SK-N-MC (cell line): Measurements from ENCODE around the gene PHF14.
A peak's percentile ranks its signal among the peaks of the same experiment; 100 is the strongest.
"Not testable (repeated sequence)": the region's sequence is repeated elsewhere in the genome, so short reads cannot be mapped to it uniquely, and the experiment has no call there.

Source experiments
- DNase-seq: peaks from one replicate; pipeline ENCODE4 v3.0.0-alpha.2; 2011; ENCODE audit warnings: low read depth, low spot score
- H3K27ac ChIP-seq: fragments of 200-600 bp; sonication (generic); 2 replicates; pipeline ENCODE4 v1.5.1; 2016; ENCODE audit warnings: mixed run types
- H3K36me3 ChIP-seq: fragments of 200-600 bp; sonication (generic); 2 replicates; pipeline ENCODE4 v1.6.1; 2017; ENCODE audit warnings: antibody characterized with exemption, low read length, mixed read lengths; ENCODE audit not compliant: insufficient read depth
- H3K4me3 ChIP-seq: fragments of 200-600 bp; sonication (generic); 2 replicates; pipeline ENCODE4 v1.5.1; 2016
- H3K9ac ChIP-seq: fragments of 200-600 bp; sonication (generic); 2 replicates; pipeline ENCODE4 v1.8.0; 2017; ENCODE audit warnings: mixed run types, mixed read lengths; ENCODE audit not compliant: insufficient read length
- H3K9me3 ChIP-seq: fragments of 200-600 bp; sonication (generic); 2 replicates; pipeline ENCODE4 v1.6.1; 2017; ENCODE audit warnings: low read depth, mild to moderate bottlenecking, antibody characterized with exemption, low read length, moderate library complexity, mixed read lengths
- EZH2 ChIP-seq: fragments of 200-600 bp; sonication (generic); IDR thresholded peaks from one replicate; pipeline ENCODE4 v1.6.1; 2017; ENCODE audit warnings: antibody characterized with exemption
- FOXP2 ChIP-seq: optimal IDR thresholded peaks from 2 replicates; pipeline ENCODE3; 2011; ENCODE audit warnings: mild to moderate bottlenecking, moderate library complexity; ENCODE audit not compliant: insufficient read depth; ENCODE audit errors: extremely low read length, control extremely low read depth
- POLR2AphosphoS5 ChIP-seq: IDR thresholded peaks from 2 replicates; pipeline ENCODE4 v1.6.1; 2012; ENCODE audit warnings: mild to moderate bottlenecking, low read depth, low read length, borderline replicate concordance

PHF14 gene, protein sequence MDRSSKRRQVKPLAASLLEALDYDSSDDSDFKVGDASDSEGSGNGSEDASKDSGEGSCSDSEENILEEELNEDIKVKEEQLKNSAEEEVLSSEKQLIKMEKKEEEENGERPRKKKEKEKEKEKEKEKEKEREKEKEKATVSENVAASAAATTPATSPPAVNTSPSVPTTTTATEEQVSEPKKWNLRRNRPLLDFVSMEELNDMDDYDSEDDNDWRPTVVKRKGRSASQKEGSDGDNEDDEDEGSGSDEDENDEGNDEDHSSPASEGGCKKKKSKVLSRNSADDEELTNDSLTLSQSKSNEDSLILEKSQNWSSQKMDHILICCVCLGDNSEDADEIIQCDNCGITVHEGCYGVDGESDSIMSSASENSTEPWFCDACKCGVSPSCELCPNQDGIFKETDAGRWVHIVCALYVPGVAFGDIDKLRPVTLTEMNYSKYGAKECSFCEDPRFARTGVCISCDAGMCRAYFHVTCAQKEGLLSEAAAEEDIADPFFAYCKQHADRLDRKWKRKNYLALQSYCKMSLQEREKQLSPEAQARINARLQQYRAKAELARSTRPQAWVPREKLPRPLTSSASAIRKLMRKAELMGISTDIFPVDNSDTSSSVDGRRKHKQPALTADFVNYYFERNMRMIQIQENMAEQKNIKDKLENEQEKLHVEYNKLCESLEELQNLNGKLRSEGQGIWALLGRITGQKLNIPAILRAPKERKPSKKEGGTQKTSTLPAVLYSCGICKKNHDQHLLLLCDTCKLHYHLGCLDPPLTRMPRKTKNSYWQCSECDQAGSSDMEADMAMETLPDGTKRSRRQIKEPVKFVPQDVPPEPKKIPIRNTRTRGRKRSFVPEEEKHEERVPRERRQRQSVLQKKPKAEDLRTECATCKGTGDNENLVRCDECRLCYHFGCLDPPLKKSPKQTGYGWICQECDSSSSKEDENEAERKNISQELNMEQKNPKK

GRCh38 chr7:10973061-10973941 is at the start of gene PHF14:
Gene PHF14 (plus strand): TSS chr7:10973872. CDS start chr7:10974324, 452 bp downstream.
- Histone ChIP-seq H3K36me3 (peaks cover 30% of the 10 kb centered on the region), H3K27ac (peak within 1 kb of the TSS; percentile 90)
- peak; percentile 91 for DNase-seq

GRCh38 chr7:10924370-10924769 is 49.3 kb upstream of the PHF14 start:
- H3K27ac ChIP-seq = no peak overlapping the region
- H3K9ac ChIP-seq = no peak overlapping the region
- no peak for DNase-seq
- H3K4me3 ChIP-seq = no peak overlapping the region
- no peaks in the 10 kb centered on the region for H3K9me3 ChIP-seq
- no peak for TF ChIP-seq FOXP2
- TF ChIP-seq POLR2AphosphoS5 = no peak
- no peak for TF ChIP-seq EZH2
- no peaks in the 10 kb centered on the region for H3K36me3 ChIP-seq

More at GRCh38 chr7:10973061-10973941, at the start of gene PHF14:
- Histone ChIP-seq H3K9ac (peak within 1 kb of the TSS; percentile 99), H3K4me3 (peak within 1 kb of the TSS; percentile 98), H3K9me3 (no peaks in the 10 kb centered on the region; the same call in 1 of the 2 replicates)
- TF ChIP-seq POLR2AphosphoS5 = peak; percentile 99
- peak; percentile 44 for TF ChIP-seq FOXP2
- TF ChIP-seq EZH2 = no peak

- not testable (repeated sequence) for H3K4me3 ChIP-seq, DNase-seq, H3K9ac ChIP-seq, H3K27ac ChIP-seq, H3K9me3 ChIP-seq
- H3K36me3 ChIP-seq = peaks cover 23% of the 10 kb centered on the region
These were observed 45.5 kb upstream of the PHF14 start for GRCh38 chr7:10928203-10928602.

DNA sequence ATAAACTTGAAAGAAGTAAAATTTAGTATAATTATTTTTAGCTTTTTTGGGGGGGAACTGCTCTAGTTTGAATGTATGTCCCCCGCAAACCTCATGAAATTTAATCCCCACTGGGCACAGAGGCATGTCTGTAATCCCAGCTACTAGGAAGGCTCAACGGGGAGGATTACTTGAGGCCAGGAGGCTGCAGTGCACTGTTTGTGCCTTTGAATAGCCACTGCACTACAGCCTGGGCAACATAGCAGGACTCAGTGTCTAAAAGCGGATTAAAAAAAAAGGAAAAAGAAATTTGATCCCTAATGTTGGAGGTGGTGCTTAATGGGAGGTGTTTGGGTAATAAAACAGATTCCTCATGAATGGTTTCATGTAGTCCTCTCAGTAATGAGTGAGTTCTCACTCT is 43.1 kb upstream of the PHF14 start:
- no peak overlapping the region for H3K9ac ChIP-seq
- no peaks in the 10 kb centered on the region for H3K9me3 ChIP-seq
- no peak overlapping the region for H3K4me3 ChIP-seq
- H3K36me3 ChIP-seq = peaks cover 46% of the 10 kb centered on the region
- TF ChIP-seq POLR2AphosphoS5 (peak; percentile 65; the same call in 1 of the 2 replicates), EZH2 (no peak), FOXP2 (no peak)
- no peak for DNase-seq
- H3K27ac ChIP-seq = 0 out of 2 replicates have a peak overlapping the region, but pooled peaks have one; percentile 37

DNA sequence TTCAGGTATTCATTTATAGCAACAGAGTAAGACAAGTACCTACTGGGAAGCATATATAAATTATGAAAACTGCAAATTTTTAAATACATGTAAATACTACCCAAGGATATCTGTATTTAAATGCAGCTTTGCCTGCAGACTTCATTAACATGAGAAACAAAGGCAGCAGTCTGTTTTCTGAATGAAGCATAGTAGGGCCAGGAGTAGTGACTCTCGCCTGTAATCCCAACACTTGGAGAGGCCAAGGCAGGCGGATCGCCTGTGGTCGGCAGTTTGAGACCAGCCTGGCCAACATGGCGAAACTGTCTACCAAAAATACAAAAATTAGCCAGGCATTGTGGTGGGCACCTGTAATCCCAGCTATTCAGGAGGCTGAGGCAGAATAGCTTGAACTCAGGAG is 42.5 kb upstream of the PHF14 start:
- Histone ChIP-seq H3K27ac (peak overlapping the region; percentile 37; the same call in 1 of the 2 replicates), H3K36me3 (peaks cover 52% of the 10 kb centered on the region), H3K4me3 (no peak overlapping the region), H3K9me3 (no peaks in the 10 kb centered on the region), H3K9ac (no peak overlapping the region)
- DNase-seq = no peak
- TF ChIP-seq POLR2AphosphoS5 = no peak
- TF ChIP-seq FOXP2 = no peak
- TF ChIP-seq EZH2 = no peak

DNA sequence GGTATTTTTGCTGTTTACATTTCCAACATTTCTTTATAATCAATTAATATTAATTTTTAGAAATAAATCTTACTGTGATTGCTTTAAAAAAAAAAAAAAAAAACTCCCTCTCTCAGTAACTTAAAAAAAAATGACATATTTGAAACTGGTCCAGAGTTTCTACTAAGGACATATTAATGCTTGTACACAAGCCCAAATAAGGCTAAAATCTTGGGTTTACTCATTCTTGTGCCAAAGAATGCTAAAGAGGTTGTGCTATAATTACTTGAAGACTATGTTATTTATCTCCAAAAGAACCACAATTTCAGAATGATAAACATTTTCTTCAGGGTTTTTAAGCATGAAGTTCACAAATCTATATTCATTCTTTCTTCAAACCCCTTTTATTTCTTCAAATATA is 39.4 kb upstream of the PHF14 start:
- H3K9ac ChIP-seq = no peak overlapping the region
- peak overlapping the region; percentile 29 for H3K27ac ChIP-seq
- no peak for TF ChIP-seq FOXP2
- no peak for TF ChIP-seq POLR2AphosphoS5
- TF ChIP-seq EZH2 = no peak
- no peaks in the 10 kb centered on the region for H3K9me3 ChIP-seq
- DNase-seq = no peak
- no peak overlapping the region for H3K4me3 ChIP-seq
- peaks cover 82% of the 10 kb centered on the region for H3K36me3 ChIP-seq

DNA sequence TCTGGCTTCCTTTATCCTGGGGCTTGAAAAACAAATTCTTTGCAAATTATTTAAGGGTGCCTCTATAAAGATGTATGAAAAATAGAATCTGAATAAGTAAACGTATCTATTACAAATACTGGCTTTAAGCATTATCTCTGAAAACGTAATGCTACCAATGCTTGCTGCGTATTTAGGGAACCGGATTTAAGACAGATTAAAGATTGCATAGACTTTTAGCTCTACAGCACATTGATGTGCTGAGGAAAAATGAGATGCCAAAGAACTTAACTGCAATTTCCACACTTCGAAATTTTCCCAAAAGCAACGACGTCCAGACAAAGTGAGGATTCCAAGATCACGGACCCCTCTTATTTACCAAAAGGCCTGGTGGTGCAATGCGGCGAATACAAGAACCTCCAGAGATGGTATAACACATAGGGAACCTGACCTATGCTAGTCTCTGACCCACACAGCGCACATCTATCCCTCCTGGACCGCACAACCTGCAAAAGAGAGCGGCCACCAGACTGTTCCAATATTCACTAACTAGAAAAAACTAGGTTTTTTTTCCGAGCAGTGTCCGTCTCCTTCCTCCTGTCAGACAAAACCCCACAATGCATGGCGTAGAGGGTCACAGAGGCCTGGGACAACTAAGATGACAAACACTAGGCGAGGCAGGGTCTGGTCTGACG is 34.3 kb upstream of the PHF14 start:
- TF ChIP-seq POLR2AphosphoS5 (no peak), EZH2 (no peak), FOXP2 (no peak)
- Histone ChIP-seq H3K9me3 (no peaks in the 10 kb centered on the region), H3K36me3 (peaks cover 48% of the 10 kb centered on the region), H3K9ac (peak overlapping the region; percentile 99), H3K27ac (peak overlapping the region; percentile 98), H3K4me3 (peak overlapping the region; percentile 97)
- DNase-seq = no peak
